HEK293 (cell line): ENCODE measurements around the gene COQ4.

Experiments used
- CTCF ChIP-seq: fragments of 450-650 bp; formaldehyde crosslinking; IDR thresholded peaks from 2 replicates; pipeline ENCODE4 v1.5.1; 2016; ENCODE audit warnings: missing biosample characterization, missing genetic modification characterization
- ZBTB49 ChIP-seq: fragments of 450-650 bp; formaldehyde crosslinking; IDR thresholded peaks from 2 replicates; pipeline ENCODE4 v1.5.1; 2016; ENCODE audit warnings: missing biosample characterization, missing genetic modification characterization, low read depth
- ZNF10 ChIP-seq: fragments of 450-650 bp; formaldehyde crosslinking; IDR thresholded peaks from 2 replicates; pipeline ENCODE4 v1.5.1; 2017; ENCODE audit warnings: missing biosample characterization, missing genetic modification characterization
- ZNF274 ChIP-seq, 2 experiments: fragments of 200-500 bp in 1 of 2; fragments of 450-650 bp in 1 of 2; sonication (Bioruptor generic) in 1 of 2; formaldehyde crosslinking in 1 of 2; IDR thresholded peaks; 2 replicates each; pipeline versions ENCODE4 v1.5.1 to v1.6.1; 2014 to 2016; ENCODE audit warnings: borderline replicate concordance in 1 of 2, inconsistent platforms in 1 of 2, low read length in 1 of 2, missing biosample characterization in 1 of 2, missing genetic modification characterization in 1 of 2
- ZNF37A ChIP-seq: fragments of 450-650 bp; IDR thresholded peaks from 2 replicates; pipeline ENCODE4 v1.5.1; 2018; ENCODE audit warnings: missing biosample characterization, missing genetic modification characterization
- ZNF404 ChIP-seq: fragments of 450-650 bp; formaldehyde crosslinking; IDR thresholded peaks from 2 replicates; pipeline ENCODE4 v1.5.1; 2017; ENCODE audit warnings: missing biosample characterization, missing genetic modification characterization
- ZNF544 ChIP-seq: fragments of 450-650 bp; formaldehyde crosslinking; IDR thresholded peaks from 2 replicates; pipeline ENCODE4 v1.5.0; 2017; ENCODE audit warnings: missing biosample characterization, missing genetic modification characterization
- ZNF596 ChIP-seq: fragments of 450-650 bp; IDR thresholded peaks from 2 replicates; pipeline ENCODE4 v1.5.0; 2018; ENCODE audit warnings: missing biosample characterization, mild to moderate bottlenecking, missing genetic modification characterization, moderate library complexity
- ZNF624 ChIP-seq: fragments of 450-650 bp; formaldehyde crosslinking; IDR thresholded peaks from 2 replicates; pipeline ENCODE4 v1.5.1; 2017; ENCODE audit warnings: missing biosample characterization, missing genetic modification characterization
- ZNF664 ChIP-seq: fragments of 450-650 bp; formaldehyde crosslinking; IDR thresholded peaks from 2 replicates; pipeline ENCODE4 v1.5.1; 2016; ENCODE audit warnings: missing biosample characterization, missing genetic modification characterization
- ZNF785 ChIP-seq: fragments of 450-650 bp; formaldehyde crosslinking; IDR thresholded peaks from 2 replicates; pipeline ENCODE4 v1.5.1; 2016; ENCODE audit warnings: missing biosample characterization, missing genetic modification characterization
- ZNF837 ChIP-seq: fragments of 450-650 bp; formaldehyde crosslinking; IDR thresholded peaks from 2 replicates; pipeline ENCODE4 v1.5.1; 2016; ENCODE audit warnings: missing biosample characterization, missing genetic modification characterization

GRCh38 chr9:128372784-128373183 is 50.1 kb downstream of the COQ4 start:
- TF ChIP-seq CTCF (no peak), ZNF274 (IDR thresholded peaks at IDR 0.05; ENCODE audit: low read length) (no peak), ZNF274 (tag by site-specific recombination; IDR thresholded peaks at IDR 0.05; ENCODE audit: borderline replicate concordance) (no peak), ZBTB49 (no peak), ZNF624 (tag by site-specific recombination) (no peak), ZNF596 (no peak), ZNF10 (tag by site-specific recombination) (no peak), ZNF37A (tag by site-specific recombination) (no peak), ZNF544 (tag by site-specific recombination) (no peak), ZNF837 (tag by site-specific recombination) (no peak), ZNF404 (tag by site-specific recombination) (no peak), ZNF664 (no peak), ZNF785 (tag by site-specific recombination) (no peak)
